Cardiac fibroblast (primary cell): ENCODE results near the gene SLIT3.

ENCODE experiments used
- DNase-seq, 2 donors: peaks; one replicate each; pipeline versions ENCODE4 v3.0.0 to v3.0.0-alpha.2; 2010; ENCODE audit warnings: low read depth in 2 of 2
- H3K4me3 ChIP-seq, 2 donors: replicated peaks in 1 of 2; 1 replicate in 1 of 2; 2 replicates in 1 of 2; pipeline ENCODE4 v1.5.1; 2011; ENCODE audit warnings: low read depth in 2 of 2, low read length in 2 of 2, mild to moderate bottlenecking in 2 of 2, moderate library complexity in 1 of 2
- CTCF ChIP-seq: IDR thresholded peaks from one replicate; pipeline ENCODE4 v1.5.1; 2011; ENCODE audit warnings: low read depth, mild to moderate bottlenecking, low read length, inconsistent platforms

SLIT3 gene

GRCh38 chr5:168947212-168947868, 353.6 kb downstream of the SLIT3 start:
- peak; percentile 88 for TF ChIP-seq CTCF
- peak; percentile 51 to 55 for DNase-seq
- H3K4me3 ChIP-seq = no peak overlapping the region

GRCh38 chr5:168946363-168946762, 354.6 kb downstream of the SLIT3 start:
- no peak overlapping the region for H3K4me3 ChIP-seq
- DNase-seq = peak; percentile 16 to 28
- peak; percentile 45 for TF ChIP-seq CTCF

GRCh38 chr5:168944004-168944403, 356.9 kb downstream of the SLIT3 start:
- peak in 1 of 2 donors; percentile 26 for DNase-seq
- TF ChIP-seq CTCF = no peak
- H3K4me3 ChIP-seq = no peak overlapping the region

- H3K4me3 ChIP-seq = no peak overlapping the region
- no peak for DNase-seq
- no peak for TF ChIP-seq CTCF
Observed at GRCh38 chr5:168943091-168943884, 357.7 kb downstream of the SLIT3 start.

GRCh38 chr5:168941901-168942300, 359.0 kb downstream of the SLIT3 start:
- DNase-seq = no peak
- no peak for TF ChIP-seq CTCF
- no peak overlapping the region for H3K4me3 ChIP-seq

- no peak for DNase-seq
- no peak overlapping the region for H3K4me3 ChIP-seq
- no peak for TF ChIP-seq CTCF
Observed at GRCh38 chr5:168940712-168941111, 360.2 kb downstream of the SLIT3 start.
